ENCODE results near the gene MAST1.

DNA sequence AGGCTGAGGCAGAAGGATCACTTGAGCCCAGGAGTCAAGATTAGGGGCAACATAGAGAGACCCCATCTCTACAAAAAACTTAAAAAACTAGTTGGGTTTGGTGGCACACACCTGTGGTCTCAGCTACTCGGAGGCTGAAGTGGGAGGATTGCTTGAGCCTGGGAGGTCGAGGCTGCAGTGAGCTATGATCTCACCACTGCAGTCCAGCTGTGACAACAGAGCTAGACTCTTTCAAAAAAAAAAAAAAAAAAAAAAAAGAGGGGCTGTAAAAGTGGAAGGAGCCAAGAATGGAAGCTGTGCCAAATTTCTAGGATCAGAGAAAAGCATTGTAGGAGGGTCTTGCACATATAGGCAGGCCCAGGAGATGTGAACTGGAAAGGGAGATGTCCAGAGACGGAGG is 33.4 kb downstream of the MAST1 start:
- TF ChIP-seq GATA2 (IDR thresholded peaks at IDR 0.05; ENCODE audit: low read depth, low read length), result no peak
- no peak for TF ChIP-seq GATA3 (IDR thresholded peaks at IDR 0.05; ENCODE audit: low read depth, low read length)
